Activated CD4-positive, alpha-beta T cell treated with anti-CD3 and anti-CD28 coated beads, Interleukin-2, amount 50 U/mL, for 24 hours (primary cell): ENCODE measurements around the gene SLC38A9.
"Not testable (repeated sequence)": the region's sequence is repeated elsewhere in the genome, so short reads cannot be mapped to it uniquely, and the experiment has no call there.

ENCODE experiments used
- DNase-seq, 2 donors: peaks; one replicate each; pipeline ENCODE4 v3.0.0-alpha.2; 2020; ENCODE audit warnings: low read depth in 1 of 2, low spot score in 1 of 2

SLC38A9 gene

DNA sequence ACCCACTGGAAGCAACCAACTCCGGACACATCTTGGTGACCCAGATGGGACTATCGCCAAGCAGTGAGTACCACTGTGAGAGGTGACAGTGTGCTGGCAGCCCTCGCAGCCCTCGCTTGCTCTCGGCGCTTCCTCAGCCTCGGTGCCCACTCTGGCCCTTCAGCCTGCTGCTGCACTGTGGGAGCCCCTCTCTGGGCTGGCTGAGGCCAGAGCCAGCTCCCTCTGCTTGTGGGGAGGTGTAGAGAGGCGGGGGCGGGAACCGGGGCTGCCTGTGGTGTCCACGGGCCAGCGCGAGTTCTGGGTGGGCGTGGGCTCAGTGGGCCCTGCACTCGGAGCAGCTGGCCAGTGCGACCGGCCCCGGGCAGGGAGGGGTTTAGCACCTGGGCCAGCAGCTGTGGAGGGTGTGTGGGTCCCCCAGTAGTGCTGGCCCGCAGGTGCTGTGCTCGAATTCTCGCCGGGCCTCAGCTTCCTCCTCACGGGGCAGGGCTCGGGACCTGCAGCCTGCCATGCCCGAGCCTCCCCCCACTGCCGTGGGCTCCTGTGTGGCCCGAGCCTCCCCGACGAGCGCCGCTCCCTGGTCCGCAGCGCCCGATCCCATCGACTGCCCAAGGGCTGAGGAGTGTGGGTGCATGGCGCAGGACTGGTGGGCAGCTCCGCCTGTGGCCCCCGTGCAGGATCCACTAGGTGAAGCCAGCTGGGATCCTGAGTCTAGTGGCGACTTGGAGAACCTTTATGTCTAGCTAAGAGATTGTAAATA is 98.8 kb downstream of the SLC38A9 start:
- no peak for DNase-seq

DNA sequence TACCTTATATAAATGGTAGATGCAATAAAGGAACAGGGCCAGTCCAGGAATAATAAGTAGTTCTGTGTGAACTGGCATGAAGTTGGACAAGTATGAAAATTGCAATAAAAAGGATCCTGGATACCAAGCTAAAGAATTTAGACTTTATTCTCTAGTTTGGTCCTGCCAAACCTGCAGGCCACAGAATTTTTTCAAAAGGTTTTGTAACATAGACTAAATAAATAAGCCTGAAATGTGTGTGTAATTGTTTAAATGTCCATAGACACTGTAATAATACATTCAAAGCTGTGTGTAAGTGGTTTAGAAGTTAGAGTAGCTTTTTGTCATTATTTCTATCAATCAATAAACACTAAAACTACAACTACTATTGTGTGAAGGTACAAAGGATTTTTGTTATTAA is 101.6 kb downstream of the SLC38A9 start:
- no peak for DNase-seq

DNA sequence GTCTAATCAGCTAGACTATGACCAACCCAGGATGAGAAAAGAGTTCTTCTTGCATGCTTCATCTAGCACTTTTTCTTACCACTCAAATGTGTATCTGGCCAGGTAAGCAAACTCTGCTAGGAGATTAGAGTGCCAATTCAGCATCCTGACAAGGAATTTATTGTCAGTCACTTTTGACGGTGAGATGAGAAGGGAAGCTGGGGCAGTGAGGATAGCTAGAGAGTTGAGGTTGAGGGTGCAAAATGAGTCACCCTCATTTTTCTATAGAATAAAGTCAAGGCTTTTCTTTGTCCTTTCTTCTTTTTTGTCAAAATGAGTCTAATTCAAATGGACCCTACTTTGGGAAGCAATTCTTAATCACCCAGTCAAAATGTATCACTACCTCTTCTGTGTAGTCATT is 102.7 kb downstream of the SLC38A9 start:
- no peak for DNase-seq

- DNase-seq = no peak
Measured at GRCh38 chr5:55608595-55609349, 103.4 kb downstream of the SLC38A9 start.

- not testable (repeated sequence) for DNase-seq
Measured at GRCh38 chr5:55607309-55607708, 104.8 kb downstream of the SLC38A9 start.

DNA sequence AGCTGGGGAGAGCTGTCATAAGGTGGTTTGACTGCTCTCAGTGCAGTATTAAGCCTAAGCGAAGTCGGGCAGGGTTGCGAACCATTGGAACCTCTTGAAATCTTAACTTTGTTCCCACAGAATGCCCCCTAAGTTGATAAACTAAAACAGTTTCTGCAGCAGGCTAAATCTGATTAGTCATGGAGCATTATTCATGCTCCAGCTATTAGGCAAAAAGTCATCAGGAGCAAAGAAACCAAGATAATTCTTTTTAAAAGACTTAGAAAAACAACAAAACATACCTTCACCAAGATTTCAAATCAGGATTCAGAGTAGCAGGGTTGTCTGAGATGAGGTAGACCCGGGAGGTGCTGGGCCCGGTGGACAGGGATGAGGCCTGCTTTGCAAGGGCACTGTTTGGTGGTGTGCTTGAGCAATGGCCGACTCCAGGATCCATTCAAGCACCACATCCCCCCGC is 107.5 kb downstream of the SLC38A9 start:
- no peak for DNase-seq

DNA sequence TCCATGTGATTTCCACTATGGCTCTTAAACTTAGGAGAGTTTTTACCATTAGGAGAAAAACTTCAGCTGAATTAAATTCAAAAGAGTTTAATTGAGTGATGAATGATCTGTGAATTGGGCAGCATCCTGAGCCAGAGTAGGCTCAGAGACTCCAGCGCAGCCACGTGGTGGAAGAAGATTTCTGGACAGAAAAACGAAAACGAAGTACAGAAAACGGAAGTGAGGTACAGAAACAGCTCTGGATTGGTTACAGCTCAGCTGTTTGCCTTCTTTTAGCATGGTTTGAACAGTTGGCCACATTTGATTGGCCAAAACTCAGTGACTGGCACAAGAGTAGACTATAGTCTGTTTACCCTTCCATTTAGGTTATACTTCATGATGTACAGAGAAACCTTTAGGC is 108.2 kb downstream of the SLC38A9 start:
- no peak for DNase-seq

DNA sequence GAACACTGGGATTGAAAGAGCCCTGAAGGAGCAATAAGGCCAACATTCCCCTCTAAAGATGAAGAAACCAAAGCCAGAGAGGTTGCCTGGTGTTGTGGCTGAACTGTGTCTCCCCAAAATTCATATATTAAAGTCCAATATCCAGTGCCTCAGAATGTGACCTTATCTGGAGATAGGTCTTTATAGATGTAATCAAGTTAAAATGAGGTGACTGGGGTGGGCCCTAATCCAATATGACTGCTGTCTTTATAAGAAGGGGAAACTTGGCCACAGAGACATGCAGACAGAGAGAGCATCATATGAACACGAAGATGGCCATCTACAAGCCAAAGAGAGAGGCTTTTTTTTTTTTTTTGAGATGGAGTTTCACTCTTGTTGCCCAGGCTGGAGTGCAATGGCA is 110.5 kb downstream of the SLC38A9 start:
- DNase-seq = no peak

GRCh38 chr5:55601204-55601618 is 110.9 kb downstream of the SLC38A9 start:
- DNase-seq = no peak

DNA sequence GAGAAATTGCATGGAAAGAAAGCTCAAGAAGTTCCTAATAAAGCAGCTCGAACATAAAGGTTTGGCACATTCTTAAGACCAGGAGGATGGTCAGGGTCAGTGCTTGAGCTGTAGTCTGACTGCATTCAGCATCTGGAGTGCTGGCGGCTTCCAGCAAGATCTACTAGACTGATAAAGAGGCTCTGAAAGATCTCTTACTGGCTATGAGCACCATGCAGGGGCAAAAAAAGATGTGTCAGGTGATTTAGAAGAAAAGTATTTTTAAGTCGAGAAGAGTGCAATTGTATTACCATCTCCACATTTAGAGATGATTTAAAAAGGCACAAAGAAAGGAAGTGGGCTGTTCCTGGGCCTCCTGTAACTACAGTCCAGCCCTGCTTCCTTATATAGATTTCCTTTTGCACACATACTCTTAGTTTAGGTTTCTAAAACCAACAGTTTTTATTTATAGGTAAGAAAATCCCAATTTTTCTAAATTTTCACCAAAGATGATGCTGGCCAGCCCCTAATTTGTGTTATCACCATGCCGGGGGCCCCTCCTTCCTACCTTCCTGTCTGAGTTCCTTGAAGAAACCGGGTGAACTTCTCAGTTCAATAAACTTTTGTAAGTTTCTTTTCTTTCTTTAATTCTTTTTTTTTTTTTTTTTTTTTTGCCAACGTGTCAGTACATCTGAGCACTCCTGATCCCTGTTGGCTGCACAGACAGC is 111.5 kb downstream of the SLC38A9 start:
- DNase-seq = no peak

GRCh38 chr5:55600086-55600485 is 112.0 kb downstream of the SLC38A9 start:
- DNase-seq = no peak

- DNase-seq = no peak
Measured at GRCh38 chr5:55599148-55600050, 112.7 kb downstream of the SLC38A9 start.

DNA sequence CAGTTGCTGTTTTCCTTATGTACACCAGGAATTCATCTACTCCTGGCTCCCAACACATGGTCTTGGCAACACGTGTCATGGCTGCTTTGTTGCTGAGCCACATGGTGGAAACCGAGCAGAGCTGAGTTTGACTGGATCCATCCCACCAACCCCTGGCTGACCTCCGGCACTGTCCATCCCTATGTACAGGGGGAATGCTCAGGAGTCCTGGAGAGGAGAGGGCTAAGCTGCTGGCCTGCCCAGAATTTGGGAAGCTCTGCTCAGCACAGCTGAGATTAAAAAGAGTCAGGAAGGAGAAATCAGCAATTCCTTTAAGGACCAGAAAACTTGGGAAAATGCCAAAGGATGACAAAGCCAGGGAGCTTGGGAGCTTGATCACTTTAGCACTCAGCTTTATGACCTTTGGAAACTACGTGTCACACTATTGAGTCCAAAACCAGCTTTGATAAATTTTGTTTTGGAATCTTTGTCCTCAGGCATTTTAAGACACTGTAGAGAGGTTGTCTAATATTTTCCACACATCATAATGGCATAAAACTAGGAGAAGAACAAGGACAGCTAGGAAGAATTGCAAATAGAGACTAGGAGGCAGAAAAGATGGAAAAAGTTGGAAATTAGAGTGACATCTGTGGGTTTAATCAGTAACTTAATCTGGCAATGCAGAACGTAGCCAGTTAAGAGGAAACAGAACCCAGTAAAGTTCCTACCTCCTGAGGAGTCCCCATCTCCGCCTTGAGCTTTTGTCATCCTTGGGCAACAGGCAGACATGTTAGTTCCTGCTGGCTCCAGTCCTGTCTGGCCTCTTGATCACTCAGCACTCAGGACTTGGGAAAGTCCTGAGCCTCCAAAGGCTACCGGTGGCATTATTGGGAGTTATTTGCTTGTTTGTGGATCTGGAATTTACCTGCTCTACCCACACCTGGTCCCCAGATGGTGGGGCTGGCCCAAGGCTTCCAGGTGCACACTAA is 114.8 kb downstream of the SLC38A9 start:
- no peak for DNase-seq

GRCh38 chr5:55594671-55595070 is 117.5 kb downstream of the SLC38A9 start:
- no peak for DNase-seq

GRCh38 chr5:55593115-55593472 is 119.0 kb downstream of the SLC38A9 start:
- DNase-seq = no peak

GRCh38 chr5:55592388-55593114 is 119.6 kb downstream of the SLC38A9 start:
- DNase-seq = no peak

DNA sequence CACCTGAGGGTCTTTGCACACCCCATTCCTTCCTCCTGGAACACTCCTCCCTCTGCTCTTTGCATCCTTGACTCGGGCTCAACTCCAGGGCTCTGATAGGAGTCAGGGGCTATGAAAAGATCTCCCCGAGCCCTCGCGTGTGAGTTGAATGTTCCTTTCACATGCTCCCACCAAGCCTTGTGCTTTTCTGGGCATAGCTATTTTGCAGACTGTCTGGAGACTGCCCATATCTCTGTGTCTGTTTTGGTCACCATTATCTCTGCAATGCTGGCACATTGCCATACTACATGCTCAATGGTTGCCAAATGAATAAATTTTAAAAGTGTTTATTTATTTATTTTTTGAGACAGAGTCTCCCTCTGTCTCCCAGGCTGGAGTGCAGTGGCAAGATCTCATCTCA is 120.4 kb downstream of the SLC38A9 start:
- no peak for DNase-seq

DNA sequence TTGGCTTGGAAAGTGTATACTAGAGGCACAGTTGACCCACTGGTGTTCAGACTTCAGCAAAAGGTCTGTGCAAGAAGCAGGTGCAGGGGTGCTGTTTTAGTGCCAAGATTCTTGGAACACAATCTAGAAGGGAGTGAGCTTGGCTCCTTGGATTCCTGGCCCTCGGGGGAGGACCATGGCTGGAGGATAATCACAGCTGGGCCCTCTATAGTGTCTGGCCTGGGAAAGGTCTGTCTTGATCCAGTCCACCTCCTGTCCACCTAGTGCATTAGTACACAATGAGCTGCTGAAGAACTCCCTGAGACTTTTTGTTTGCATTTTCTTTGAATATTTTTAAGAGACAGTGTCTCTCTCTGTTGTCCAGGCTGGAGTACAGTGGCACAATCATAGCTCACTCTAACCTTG is 126.9 kb downstream of the SLC38A9 start:
- no peak for DNase-seq
